Measurements from ENCODE around the gene PITX1. TPM values are rescaled to one million over a fixed set of nuclear protein-coding genes. Genes with fewer than 3 reads are reported as not detected.

The PITX1 gene
- total and polyA plus RNA-seq, 2 experiments from 2014 or later, result not detected

DNA sequence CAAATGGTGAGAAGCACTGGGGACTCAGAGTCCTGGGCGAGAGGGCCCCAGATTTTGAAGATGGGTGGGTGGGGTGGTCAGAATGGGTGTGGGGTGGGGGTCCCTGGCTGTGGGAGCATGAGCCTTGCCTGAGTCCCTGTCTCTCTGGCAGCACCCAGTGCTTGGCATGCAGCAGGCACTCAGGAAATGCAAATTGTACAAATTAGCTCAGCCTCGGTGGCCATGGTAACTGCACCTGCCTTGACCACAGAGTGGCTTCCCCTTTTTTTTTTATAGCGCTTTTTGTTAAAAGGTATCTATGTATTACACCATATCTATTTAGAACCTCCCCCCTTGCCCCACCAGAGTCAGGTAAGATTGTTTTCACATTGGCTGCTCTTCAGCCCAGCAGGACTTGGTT, 19.2 kb upstream of the PITX1 start:
- no peak overlapping the region for H3K4me3 ChIP-seq
- no peaks in the 10 kb centered on the region for H3K9me2 ChIP-seq (ENCODE audit: insufficient read depth)
- TF ChIP-seq EZH2 (IDR thresholded peaks at IDR 0.05; ENCODE audit: insufficient read depth, poor library complexity, severe bottlenecking) (no peak), EZH2phosphoT487 (IDR thresholded peaks at IDR 0.05; ENCODE audit: insufficient read depth, low read depth) (no peak)
- H3K27ac ChIP-seq, result no peak overlapping the region
- H3K4me2 ChIP-seq (ENCODE audit: unreplicated experiment), result no peak overlapping the region
- no peaks in the 10 kb centered on the region for H4K20me1 ChIP-seq (ENCODE audit: insufficient read depth)
- WGBS, 2 experiments (ENCODE audit: low coverage in 1 of 2, low lambda C conversion rate in 2 of 2, missing lambda C conversion rate in 2 of 2), result 68 to 71% methylated on average over 3 of the region's 3 CpGs
- in situ Hi-C loops (cut with MboI), result no loop called here
- H3K36me3 ChIP-seq (ENCODE audit: low read depth), result no peaks in the 10 kb centered on the region
- H3K27me3 ChIP-seq (replicated peaks; ENCODE audit: insufficient read depth), result peaks cover 85% of the 10 kb centered on the region
- H3K79me2 ChIP-seq (ENCODE audit: insufficient read depth), result no peaks in the 10 kb centered on the region
- H3K4me1 ChIP-seq (ENCODE audit: insufficient read depth), result no peaks in the 10 kb centered on the region
- no peak overlapping the region for H2AFZ ChIP-seq
- DNase-seq, result no peak
- H3K9me3 ChIP-seq (ENCODE audit: low read depth), result no peaks in the 10 kb centered on the region
- no peak overlapping the region for H3K9ac ChIP-seq
- no peaks in the 10 kb centered on the region for H3F3A ChIP-seq (ENCODE audit: insufficient read depth)

DNA sequence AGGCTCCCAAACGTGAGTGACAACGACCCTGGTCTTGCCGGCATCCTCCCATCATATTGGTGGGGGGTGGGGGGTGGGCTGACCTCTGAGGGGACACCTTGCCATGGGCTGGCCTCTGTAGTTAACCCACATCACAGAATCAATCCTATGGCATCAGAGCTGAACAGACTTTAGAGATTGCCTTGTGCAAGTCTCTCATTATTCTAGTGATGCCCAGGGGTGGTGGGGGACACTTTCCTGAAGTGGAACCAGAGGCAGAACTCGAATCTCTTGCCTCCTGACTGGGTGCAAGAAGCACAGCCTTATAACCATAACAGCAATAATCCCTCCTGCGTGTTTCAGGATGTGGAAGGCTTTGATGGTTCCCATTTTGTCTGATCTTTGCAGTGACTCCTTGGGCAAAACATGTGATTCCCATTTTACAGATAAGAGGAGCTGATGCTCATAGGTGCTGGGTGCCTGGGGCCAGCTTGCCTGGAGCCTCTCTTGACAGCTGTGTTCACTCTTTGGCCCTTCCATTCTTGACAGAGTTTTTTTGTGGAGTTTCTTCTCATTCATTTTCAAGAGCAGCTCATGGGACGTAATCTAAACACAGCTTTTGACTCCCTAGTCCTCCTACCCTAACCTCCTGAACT, 18.6 kb upstream of the PITX1 start:
- Histone ChIP-seq H4K20me1 (ENCODE audit: insufficient read depth) (no peaks in the 10 kb centered on the region), H2AFZ (no peak overlapping the region), H3K27ac (no peak overlapping the region), H3K4me1 (ENCODE audit: insufficient read depth) (no peaks in the 10 kb centered on the region), H3K9me3 (ENCODE audit: low read depth) (no peaks in the 10 kb centered on the region), H3K9me2 (ENCODE audit: insufficient read depth) (no peaks in the 10 kb centered on the region), H3K4me3 (no peak overlapping the region), H3K36me3 (ENCODE audit: low read depth) (no peaks in the 10 kb centered on the region), H3F3A (ENCODE audit: insufficient read depth) (no peaks in the 10 kb centered on the region), H3K4me2 (ENCODE audit: unreplicated experiment) (no peak overlapping the region), H3K9ac (no peak overlapping the region), H3K27me3 (replicated peaks; ENCODE audit: insufficient read depth) (peaks cover 83% of the 10 kb centered on the region), H3K79me2 (ENCODE audit: insufficient read depth) (no peaks in the 10 kb centered on the region)
- 13 to 15% methylated on average over 6 of the region's 6 CpGs for WGBS, 2 experiments (ENCODE audit: low coverage in 1 of 2, low lambda C conversion rate in 2 of 2, missing lambda C conversion rate in 2 of 2)
- no peak for TF ChIP-seq EZH2phosphoT487 (IDR thresholded peaks at IDR 0.05; ENCODE audit: insufficient read depth, low read depth)
- no peak for TF ChIP-seq EZH2 (IDR thresholded peaks at IDR 0.05; ENCODE audit: insufficient read depth, poor library complexity, severe bottlenecking)
- no peak for DNase-seq
- in situ Hi-C loops (cut with MboI), result no loop called here

DNA sequence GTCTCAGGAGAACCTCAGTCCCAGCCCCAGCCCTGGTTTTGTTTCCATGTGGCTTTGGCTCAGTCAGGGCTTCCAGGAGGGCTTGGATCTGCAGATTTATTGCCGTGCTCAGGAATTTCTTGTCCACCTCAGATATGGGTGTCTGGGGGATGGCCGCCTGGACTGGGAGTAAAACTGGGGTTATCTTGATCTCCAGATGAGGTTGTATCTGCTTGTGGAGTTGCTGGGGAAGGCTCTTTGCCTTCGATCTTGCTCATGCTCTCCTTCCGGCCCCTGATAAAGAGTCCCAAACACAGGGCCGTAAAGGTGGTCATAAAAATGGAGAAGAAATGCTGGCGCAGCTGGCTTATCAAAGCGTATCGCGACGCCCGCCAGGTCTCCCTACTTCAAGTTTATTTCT, 17.8 kb upstream of the PITX1 start:
- no peak for DNase-seq
- H3K36me3 ChIP-seq (ENCODE audit: low read depth), result no peaks in the 10 kb centered on the region
- no peak overlapping the region for H2AFZ ChIP-seq
- H3K9me3 ChIP-seq (ENCODE audit: low read depth), result no peaks in the 10 kb centered on the region
- H3K4me3 ChIP-seq, result no peak overlapping the region
- no peaks in the 10 kb centered on the region for H3K79me2 ChIP-seq (ENCODE audit: insufficient read depth)
- no peak overlapping the region for H3K27ac ChIP-seq
- in situ Hi-C loops (cut with MboI), result no loop called here
- 35 to 44% methylated on average over 11 of the region's 11 CpGs for WGBS, 2 experiments (ENCODE audit: low coverage in 1 of 2, low lambda C conversion rate in 2 of 2, missing lambda C conversion rate in 2 of 2)
- H3K9ac ChIP-seq, result no peak overlapping the region
- H3K9me2 ChIP-seq (ENCODE audit: insufficient read depth), result no peaks in the 10 kb centered on the region
- H3K4me2 ChIP-seq (ENCODE audit: unreplicated experiment), result no peak overlapping the region
- H3K27me3 ChIP-seq (replicated peaks; ENCODE audit: insufficient read depth), result peaks cover 78% of the 10 kb centered on the region
- TF ChIP-seq EZH2 (IDR thresholded peaks at IDR 0.05; ENCODE audit: insufficient read depth, poor library complexity, severe bottlenecking), result no peak
- no peak for TF ChIP-seq EZH2phosphoT487 (IDR thresholded peaks at IDR 0.05; ENCODE audit: insufficient read depth, low read depth)
- H3F3A ChIP-seq (ENCODE audit: insufficient read depth), result no peaks in the 10 kb centered on the region
- H3K4me1 ChIP-seq (ENCODE audit: insufficient read depth), result no peaks in the 10 kb centered on the region
- no peaks in the 10 kb centered on the region for H4K20me1 ChIP-seq (ENCODE audit: insufficient read depth)

DNA sequence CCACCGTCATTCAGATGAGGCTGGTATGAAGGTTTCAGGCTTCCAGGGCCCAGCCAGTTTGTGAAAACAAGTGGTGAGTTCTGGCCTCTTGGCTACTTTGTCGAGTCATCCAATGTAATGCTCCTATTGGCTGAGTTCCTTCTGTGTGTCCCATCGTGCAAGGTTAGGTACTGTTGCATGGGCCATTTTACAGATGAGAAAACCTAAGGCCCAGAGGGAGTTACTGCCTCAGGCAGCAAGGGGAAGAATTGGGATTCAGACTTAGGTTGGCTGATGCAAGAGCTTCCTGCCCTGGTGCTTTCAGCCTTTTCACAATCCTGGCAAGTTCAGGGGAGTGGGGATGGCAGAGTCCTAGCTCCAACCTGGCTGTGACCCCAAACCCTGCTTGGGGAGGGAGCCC, 17.4 kb upstream of the PITX1 start:
- Histone ChIP-seq H4K20me1 (ENCODE audit: insufficient read depth) (no peaks in the 10 kb centered on the region), H3K27ac (no peak overlapping the region), H3K4me3 (no peak overlapping the region), H3K27me3 (replicated peaks; ENCODE audit: insufficient read depth) (peaks cover 74% of the 10 kb centered on the region), H2AFZ (no peak overlapping the region), H3K79me2 (ENCODE audit: insufficient read depth) (no peaks in the 10 kb centered on the region), H3F3A (ENCODE audit: insufficient read depth) (no peaks in the 10 kb centered on the region), H3K36me3 (ENCODE audit: low read depth) (no peaks in the 10 kb centered on the region), H3K4me1 (ENCODE audit: insufficient read depth) (no peaks in the 10 kb centered on the region), H3K4me2 (ENCODE audit: unreplicated experiment) (no peak overlapping the region), H3K9ac (no peak overlapping the region), H3K9me2 (ENCODE audit: insufficient read depth) (no peaks in the 10 kb centered on the region), H3K9me3 (ENCODE audit: low read depth) (no peaks in the 10 kb centered on the region)
- WGBS, 2 experiments (ENCODE audit: low coverage in 1 of 2, low lambda C conversion rate in 2 of 2, missing lambda C conversion rate in 2 of 2), result 31 to 34% methylated on average over 3 of the region's 3 CpGs
- no peak for DNase-seq
- no peak for TF ChIP-seq EZH2phosphoT487 (IDR thresholded peaks at IDR 0.05; ENCODE audit: insufficient read depth, low read depth)
- TF ChIP-seq EZH2 (IDR thresholded peaks at IDR 0.05; ENCODE audit: insufficient read depth, poor library complexity, severe bottlenecking), result no peak
- in situ Hi-C loops (cut with MboI), result no loop called here
